Measurements from ENCODE around the gene IRF8.

IRF8 gene

GRCh38 chr16:85917959-85918358 is 19.0 kb downstream of the IRF8 start:
- H3K9me3 Mint-ChIP-seq = peaks cover 0 to 3% of the 10 kb centered on the region in 2 donors
- H3K36me3 Mint-ChIP-seq = peaks cover 81 to 91% of the 10 kb centered on the region in 2 donors
- H3K27me3 Mint-ChIP-seq = no peaks in the 10 kb centered on the region
- ATAC-seq (replicated peaks) (peak; percentile 80 to 85), DNase-seq (no peak)
- H3K4me3 Mint-ChIP-seq = peak overlapping the region; percentile 40 to 44
- peaks cover 67 to 83% of the 10 kb centered on the region in 2 donors for H3K4me1 Mint-ChIP-seq
- peak overlapping the region; percentile 90 for H3K27ac Mint-ChIP-seq

- no peak for ATAC-seq (replicated peaks)
- Mint-ChIP-seq H3K36me3 (peaks cover 79 to 91% of the 10 kb centered on the region in 2 donors), H3K4me1 (peaks cover 67 to 83% of the 10 kb centered on the region in 2 donors), H3K9me3 (peaks cover 0 to 3% of the 10 kb centered on the region in 2 donors), H3K4me3 (peak overlapping the region; percentile 40 to 46), H3K27ac (peak overlapping the region; percentile 90), H3K27me3 (no peaks in the 10 kb centered on the region)
- DNase-seq = no peak
Measured at GRCh38 chr16:85918436-85918835, 19.5 kb downstream of the IRF8 start.

DNA sequence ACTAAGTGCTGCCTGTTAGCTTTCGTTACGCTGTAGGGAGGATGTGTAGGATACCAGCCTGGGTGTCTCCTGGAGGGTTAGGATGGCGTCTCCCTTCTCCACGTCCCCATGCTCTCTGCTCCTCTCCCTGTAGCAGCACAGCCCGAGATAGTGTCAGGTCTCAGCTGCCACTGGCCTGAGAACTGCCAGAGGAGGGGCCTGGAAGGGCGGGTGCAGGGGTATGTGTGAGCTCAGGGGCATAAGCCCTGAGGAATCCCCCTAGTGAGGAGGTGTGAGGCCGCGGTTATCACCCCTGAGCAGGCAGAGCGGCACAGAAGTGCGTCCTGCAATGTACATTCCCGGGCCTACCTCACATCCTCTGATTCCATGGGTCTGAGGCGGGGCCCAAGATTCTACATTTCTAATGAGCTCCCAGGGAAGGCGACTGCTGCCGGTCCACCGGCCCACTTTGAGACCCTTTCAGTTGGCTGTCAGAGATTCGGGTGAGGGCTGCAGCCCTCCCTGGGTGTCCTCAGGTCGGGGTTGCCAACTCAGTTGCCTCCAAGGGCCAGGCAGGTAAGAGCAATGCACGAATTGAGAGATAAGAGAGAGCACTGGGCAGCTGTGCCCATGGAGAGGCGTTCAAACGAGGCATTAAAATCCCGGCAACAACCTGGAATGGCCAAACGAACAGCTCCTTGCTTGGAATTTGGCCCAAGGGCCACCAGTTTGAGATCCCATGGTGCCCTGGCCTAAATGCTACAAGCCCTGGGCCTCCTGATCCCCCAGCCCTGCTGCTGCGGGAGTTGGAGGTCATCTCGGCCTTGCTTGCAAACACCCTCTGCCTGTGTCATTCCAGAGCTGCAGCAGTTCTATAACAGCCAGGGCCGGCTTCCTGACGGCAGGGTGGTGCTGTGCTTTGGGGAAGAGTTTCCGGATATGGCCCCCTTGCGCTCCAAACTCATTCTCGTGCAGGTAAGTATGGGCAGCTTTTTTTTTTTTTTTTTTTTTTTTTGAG is 20.6 kb downstream of the IRF8 start:
- H3K27me3 Mint-ChIP-seq = no peaks in the 10 kb centered on the region
- peaks cover 2 to 3% of the 10 kb centered on the region in 2 donors for H3K9me3 Mint-ChIP-seq
- ATAC-seq (replicated peaks) (no peak), DNase-seq (no peak)
- H3K4me1 Mint-ChIP-seq = peaks cover 63 to 83% of the 10 kb centered on the region in 2 donors
- peaks cover 75 to 90% of the 10 kb centered on the region in 2 donors for H3K36me3 Mint-ChIP-seq
- peak overlapping the region in 1 of 2 donors; percentile 45 for H3K4me3 Mint-ChIP-seq
- peak overlapping the region; percentile 91 for H3K27ac Mint-ChIP-seq

- peaks cover 2 to 3% of the 10 kb centered on the region in 2 donors for H3K9me3 Mint-ChIP-seq
Measured at GRCh38 chr16:85921026-85921425, 22.1 kb downstream of the IRF8 start.

GRCh38 chr16:85923153-85924021 is 24.4 kb downstream of the IRF8 start:
- ATAC-seq (replicated peaks) (peak; percentile 11 to 17), DNase-seq (no peak)
- H3K27ac Mint-ChIP-seq = peak overlapping the region; percentile 92
- H3K4me1 Mint-ChIP-seq = peaks cover 61 to 82% of the 10 kb centered on the region in 2 donors
- H3K27me3 Mint-ChIP-seq = no peaks in the 10 kb centered on the region
- peak overlapping the region; percentile 21 to 30 for H3K4me3 Mint-ChIP-seq
- H3K9me3 Mint-ChIP-seq = peaks cover 0 to 2% of the 10 kb centered on the region in 2 donors
- H3K36me3 Mint-ChIP-seq = peaks cover 49 to 56% of the 10 kb centered on the region in 2 donors

More at GRCh38 chr16:85921026-85921425, 22.1 kb downstream of the IRF8 start:
- Mint-ChIP-seq H3K4me3 (no peak overlapping the region), H3K36me3 (peaks cover 66 to 78% of the 10 kb centered on the region in 2 donors), H3K4me1 (peaks cover 66 to 83% of the 10 kb centered on the region in 2 donors), H3K27me3 (no peaks in the 10 kb centered on the region), H3K27ac (peak overlapping the region; percentile 85)
- no peak for ATAC-seq (replicated peaks)
- DNase-seq = no peak

- H3K9me3 Mint-ChIP-seq = peaks cover 0 to 2% of the 10 kb centered on the region in 2 donors
- DNase-seq (no peak), ATAC-seq (replicated peaks) (peak; percentile 30 to 53)
- peak overlapping the region; percentile 92 for H3K27ac Mint-ChIP-seq
- H3K4me3 Mint-ChIP-seq = peak overlapping the region; percentile 37 to 62
- peaks cover 62 to 82% of the 10 kb centered on the region in 2 donors for H3K4me1 Mint-ChIP-seq
- H3K27me3 Mint-ChIP-seq = no peaks in the 10 kb centered on the region
- H3K36me3 Mint-ChIP-seq = peaks cover 37 to 43% of the 10 kb centered on the region in 2 donors
Measured at GRCh38 chr16:85924675-85925074, 25.7 kb downstream of the IRF8 start.

DNA sequence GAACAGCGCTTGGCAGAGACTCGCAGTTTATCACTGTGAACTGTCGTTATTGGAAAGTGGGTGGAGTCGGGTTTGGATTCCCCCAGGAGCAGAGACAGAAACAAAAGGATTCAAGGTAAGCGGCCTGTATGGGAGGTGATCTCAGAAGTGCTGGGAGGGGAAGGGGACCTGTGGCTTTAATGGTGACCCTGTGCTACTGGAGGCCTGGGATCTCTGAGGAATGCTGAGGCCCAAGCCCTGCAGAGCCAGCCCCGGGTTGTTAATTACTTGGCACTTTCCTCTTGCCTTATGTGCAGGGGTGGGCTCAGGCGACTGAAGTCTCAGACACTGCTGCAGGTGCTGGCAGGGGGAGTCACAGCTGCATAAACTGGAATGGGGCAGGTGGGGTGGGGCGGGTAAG is 27.4 kb downstream of the IRF8 start:
- peaks cover 0 to 2% of the 10 kb centered on the region in 2 donors for H3K9me3 Mint-ChIP-seq
- peaks cover 22 to 31% of the 10 kb centered on the region in 2 donors for H3K36me3 Mint-ChIP-seq
- H3K4me3 Mint-ChIP-seq = peak overlapping the region; percentile 17 to 51
- H3K27me3 Mint-ChIP-seq = no peaks in the 10 kb centered on the region
- ATAC-seq (replicated peaks) (peak; percentile 24 to 38), DNase-seq (no peak)
- peak overlapping the region; percentile 75 for H3K27ac Mint-ChIP-seq
- peaks cover 73 to 85% of the 10 kb centered on the region in 2 donors for H3K4me1 Mint-ChIP-seq

DNA sequence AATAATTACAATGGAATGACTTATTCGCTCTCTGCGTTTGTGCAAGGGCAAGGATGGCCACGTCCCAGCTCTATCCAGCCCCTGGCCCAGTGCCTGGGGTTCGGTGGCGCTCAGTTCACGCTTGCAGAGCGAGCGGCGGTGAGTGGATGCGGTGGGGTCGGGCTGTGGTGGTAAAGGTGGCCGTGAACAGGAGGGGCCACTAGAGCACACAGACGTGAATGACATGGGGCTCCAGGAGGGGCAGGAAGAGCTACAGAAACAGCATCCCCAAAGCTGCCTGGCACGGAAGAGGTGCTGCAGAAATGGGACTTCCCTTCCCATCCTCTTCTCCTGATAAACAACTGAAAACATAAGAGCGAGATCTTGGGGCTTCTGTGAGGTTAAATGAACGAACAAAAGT is 28.4 kb downstream of the IRF8 start:
- DNase-seq (no peak), ATAC-seq (replicated peaks) (peak in 1 of 2 donors; percentile 36)
- Mint-ChIP-seq H3K36me3 (peaks cover 16 to 25% of the 10 kb centered on the region in 2 donors), H3K4me3 (peak overlapping the region; percentile 9 to 78), H3K27me3 (no peaks in the 10 kb centered on the region), H3K27ac (peak overlapping the region; percentile 92), H3K9me3 (peaks cover 0 to 2% of the 10 kb centered on the region in 2 donors), H3K4me1 (peaks cover 80 to 95% of the 10 kb centered on the region in 2 donors)

GRCh38 chr16:85927959-85928358 is 29.0 kb downstream of the IRF8 start:
- peaks cover 0 to 2% of the 10 kb centered on the region in 2 donors for H3K9me3 Mint-ChIP-seq
- H3K36me3 Mint-ChIP-seq = peaks cover 14 to 20% of the 10 kb centered on the region in 2 donors
- ATAC-seq (replicated peaks) (no peak), DNase-seq (no peak)
- peak overlapping the region; percentile 78 for H3K27ac Mint-ChIP-seq
- no peaks in the 10 kb centered on the region for H3K27me3 Mint-ChIP-seq
- peaks cover 84 to 98% of the 10 kb centered on the region in 2 donors for H3K4me1 Mint-ChIP-seq
- H3K4me3 Mint-ChIP-seq = peak overlapping the region; percentile 77 to 78

- Mint-ChIP-seq H3K27ac (peak overlapping the region; percentile 78), H3K36me3 (peaks cover 12 to 20% of the 10 kb centered on the region in 2 donors), H3K9me3 (peaks cover 0 to 2% of the 10 kb centered on the region in 2 donors), H3K4me1 (peaks cover 84 to 98% of the 10 kb centered on the region in 2 donors), H3K27me3 (no peaks in the 10 kb centered on the region), H3K4me3 (peak overlapping the region; percentile 71 to 77)
- peak; percentile 28 to 34 for ATAC-seq (replicated peaks)
- DNase-seq = no peak
Measured at GRCh38 chr16:85928401-85928820, 29.4 kb downstream of the IRF8 start.

GRCh38 chr16:85929259-85929721 is 30.3 kb downstream of the IRF8 start:
- DNase-seq (no peak), ATAC-seq (replicated peaks) (no peak)
- Mint-ChIP-seq H3K27me3 (no peaks in the 10 kb centered on the region), H3K9me3 (peaks cover 0 to 2% of the 10 kb centered on the region in 2 donors), H3K4me3 (no peak overlapping the region), H3K36me3 (peaks cover 15 to 20% of the 10 kb centered on the region in 2 donors), H3K27ac (peak overlapping the region; percentile 80), H3K4me1 (peaks cover 88 to 98% of the 10 kb centered on the region in 2 donors)

GRCh38 chr16:85930301-85930700 is 31.3 kb downstream of the IRF8 start:
- no peak overlapping the region for H3K4me3 Mint-ChIP-seq
- no peaks in the 10 kb centered on the region for H3K9me3 Mint-ChIP-seq
- H3K4me1 Mint-ChIP-seq = peaks cover 89 to 98% of the 10 kb centered on the region in 2 donors
- no peaks in the 10 kb centered on the region for H3K27me3 Mint-ChIP-seq
- DNase-seq (no peak), ATAC-seq (replicated peaks) (no peak)
- H3K36me3 Mint-ChIP-seq = peaks cover 11 to 18% of the 10 kb centered on the region in 2 donors
- H3K27ac Mint-ChIP-seq = peak overlapping the region; percentile 92

DNA sequence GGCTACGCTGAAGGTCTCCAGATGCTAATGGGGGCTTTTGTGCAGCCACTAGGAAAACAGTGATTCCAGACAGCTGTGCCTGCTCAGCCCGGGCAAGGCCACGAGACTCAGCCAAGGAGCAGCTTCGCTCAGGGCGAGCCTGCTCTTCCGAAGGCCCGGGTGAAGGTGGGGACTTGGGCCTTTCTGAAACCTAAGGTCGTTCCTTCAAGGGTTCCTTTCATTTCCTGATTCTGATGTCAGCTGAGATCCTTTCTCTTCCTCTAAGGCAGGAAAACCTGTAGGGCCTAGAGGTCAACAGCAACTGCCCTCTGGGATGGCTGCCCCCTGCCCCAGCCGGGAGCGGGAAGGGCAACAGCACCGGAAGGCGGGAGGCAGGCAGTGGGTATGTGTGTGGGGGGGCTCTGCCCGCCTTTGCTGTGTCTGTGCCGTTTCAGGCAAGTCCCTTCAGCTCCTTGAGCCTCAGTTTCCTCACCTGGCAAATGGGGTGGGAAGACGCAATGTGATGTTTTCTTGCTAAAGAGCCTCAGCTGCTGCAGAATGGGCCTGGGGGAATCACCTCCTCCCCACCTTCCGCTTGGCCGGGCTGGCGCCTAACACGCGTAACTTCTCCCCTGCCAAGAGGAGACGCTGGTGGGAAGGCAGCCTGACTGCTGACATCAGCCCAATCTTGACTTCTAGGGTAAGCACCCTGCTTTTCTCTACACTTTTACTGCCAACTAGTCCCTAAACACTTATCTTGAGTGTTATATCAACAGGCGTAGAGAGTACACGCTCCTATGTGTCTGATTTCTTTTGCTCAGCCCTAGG is 32.8 kb downstream of the IRF8 start:
- peaks cover 11 to 22% of the 10 kb centered on the region in 2 donors for H3K36me3 Mint-ChIP-seq
- no peaks in the 10 kb centered on the region for H3K27me3 Mint-ChIP-seq
- peak overlapping the region; percentile 92 for H3K27ac Mint-ChIP-seq
- DNase-seq (peak; percentile 55), ATAC-seq (replicated peaks) (peak; percentile 17 to 21)
- H3K4me1 Mint-ChIP-seq = peaks cover 92 to 98% of the 10 kb centered on the region in 2 donors
- peak overlapping the region; percentile 12 to 23 for H3K4me3 Mint-ChIP-seq
- no peaks in the 10 kb centered on the region for H3K9me3 Mint-ChIP-seq
